Coronary artery (tissue), 2 donors: ENCODE data around the gene SEMA7A.

ENCODE experiments used
- DNase-seq: peaks from one replicate; pipeline ENCODE4 v3.0.0-alpha.2; 2017; ENCODE audit warnings: low spot score
- H3K27ac ChIP-seq, 2 donors: fragments of 200-600 bp; sonication (generic); one replicate each; pipeline ENCODE4 v1.5.1; 2016 to 2019
- H3K4me3 ChIP-seq: fragments of 200-600 bp; sonication (generic); 2 replicates; pipeline ENCODE4 v1.5.1; 2016; ENCODE audit warnings: mild to moderate bottlenecking, moderate library complexity
- TF ChIP-seq, protein P1 (sequence below): fragments of 200-600 bp; sonication (generic); IDR thresholded peaks from one replicate; pipeline ENCODE4 v1.5.1; 2019; ENCODE audit warnings: antibody characterized with exemption

The SEMA7A gene

DNA sequence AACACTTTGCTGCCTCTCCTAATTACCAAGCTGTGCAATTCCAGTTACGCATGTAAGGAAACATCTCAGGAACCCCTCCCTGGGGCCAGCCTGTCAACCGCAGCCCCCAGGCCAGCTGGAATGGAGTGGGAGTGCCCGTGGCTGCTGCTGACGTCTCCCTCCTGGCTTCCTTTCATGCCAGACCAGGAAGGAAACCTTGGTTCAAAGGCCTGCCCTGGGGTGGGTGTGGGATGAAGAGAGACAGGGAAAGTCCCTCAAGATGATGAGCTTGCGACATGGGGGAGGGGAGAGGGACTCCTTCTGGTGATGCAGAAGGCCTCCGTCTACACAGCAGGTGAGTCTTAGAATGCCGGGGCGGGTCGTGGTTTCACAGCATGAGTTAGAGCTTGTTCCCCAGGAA is 54.9 kb downstream of the SEMA7A start:
- TF ChIP-seq, protein P1, sequence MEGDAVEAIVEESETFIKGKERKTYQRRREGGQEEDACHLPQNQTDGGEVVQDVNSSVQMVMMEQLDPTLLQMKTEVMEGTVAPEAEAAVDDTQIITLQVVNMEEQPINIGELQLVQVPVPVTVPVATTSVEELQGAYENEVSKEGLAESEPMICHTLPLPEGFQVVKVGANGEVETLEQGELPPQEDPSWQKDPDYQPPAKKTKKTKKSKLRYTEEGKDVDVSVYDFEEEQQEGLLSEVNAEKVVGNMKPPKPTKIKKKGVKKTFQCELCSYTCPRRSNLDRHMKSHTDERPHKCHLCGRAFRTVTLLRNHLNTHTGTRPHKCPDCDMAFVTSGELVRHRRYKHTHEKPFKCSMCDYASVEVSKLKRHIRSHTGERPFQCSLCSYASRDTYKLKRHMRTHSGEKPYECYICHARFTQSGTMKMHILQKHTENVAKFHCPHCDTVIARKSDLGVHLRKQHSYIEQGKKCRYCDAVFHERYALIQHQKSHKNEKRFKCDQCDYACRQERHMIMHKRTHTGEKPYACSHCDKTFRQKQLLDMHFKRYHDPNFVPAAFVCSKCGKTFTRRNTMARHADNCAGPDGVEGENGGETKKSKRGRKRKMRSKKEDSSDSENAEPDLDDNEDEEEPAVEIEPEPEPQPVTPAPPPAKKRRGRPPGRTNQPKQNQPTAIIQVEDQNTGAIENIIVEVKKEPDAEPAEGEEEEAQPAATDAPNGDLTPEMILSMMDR, result no peak
- no peak for DNase-seq
- no peak overlapping the region for H3K27ac ChIP-seq
- H3K4me3 ChIP-seq, result no peak overlapping the region

- H3K4me3 ChIP-seq, result no peak overlapping the region
- no peak overlapping the region for H3K27ac ChIP-seq
- DNase-seq, result no peak
- TF ChIP-seq, protein P1, result no peak
Measured at GRCh38 chr15:74377831-74378766, 55.7 kb downstream of the SEMA7A start.

- no peak overlapping the region for H3K27ac ChIP-seq
- TF ChIP-seq, protein P1, result no peak
- no peak overlapping the region for H3K4me3 ChIP-seq
- no peak for DNase-seq
Measured at GRCh38 chr15:74376825-74377581, 56.8 kb downstream of the SEMA7A start.

GRCh38 chr15:74376226-74376625 is 57.5 kb downstream of the SEMA7A start:
- peak; percentile 52 for DNase-seq
- Histone ChIP-seq H3K27ac (no peak overlapping the region), H3K4me3 (no peak overlapping the region)
- TF ChIP-seq, protein P1, result no peak

DNA sequence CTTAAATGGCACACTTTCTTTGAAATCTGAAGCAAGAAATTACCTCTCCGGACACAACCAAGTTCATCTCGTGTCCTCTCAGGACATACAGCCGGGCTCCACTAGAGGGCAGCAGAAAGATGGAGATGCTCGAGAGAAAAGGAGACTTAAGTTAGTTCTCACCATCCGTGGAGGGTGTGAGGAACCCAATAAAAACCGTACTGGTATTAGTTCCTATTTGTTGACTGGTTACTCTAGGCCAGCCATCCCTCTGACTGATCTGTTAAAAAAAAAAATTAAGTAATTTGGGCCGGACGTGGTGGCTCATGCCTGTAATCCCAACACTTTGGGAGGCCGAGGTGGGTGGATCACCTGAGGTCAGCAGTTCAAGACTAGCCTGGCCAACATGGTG is 58.5 kb downstream of the SEMA7A start:
- TF ChIP-seq, protein P1, result peak; percentile 62

DNA sequence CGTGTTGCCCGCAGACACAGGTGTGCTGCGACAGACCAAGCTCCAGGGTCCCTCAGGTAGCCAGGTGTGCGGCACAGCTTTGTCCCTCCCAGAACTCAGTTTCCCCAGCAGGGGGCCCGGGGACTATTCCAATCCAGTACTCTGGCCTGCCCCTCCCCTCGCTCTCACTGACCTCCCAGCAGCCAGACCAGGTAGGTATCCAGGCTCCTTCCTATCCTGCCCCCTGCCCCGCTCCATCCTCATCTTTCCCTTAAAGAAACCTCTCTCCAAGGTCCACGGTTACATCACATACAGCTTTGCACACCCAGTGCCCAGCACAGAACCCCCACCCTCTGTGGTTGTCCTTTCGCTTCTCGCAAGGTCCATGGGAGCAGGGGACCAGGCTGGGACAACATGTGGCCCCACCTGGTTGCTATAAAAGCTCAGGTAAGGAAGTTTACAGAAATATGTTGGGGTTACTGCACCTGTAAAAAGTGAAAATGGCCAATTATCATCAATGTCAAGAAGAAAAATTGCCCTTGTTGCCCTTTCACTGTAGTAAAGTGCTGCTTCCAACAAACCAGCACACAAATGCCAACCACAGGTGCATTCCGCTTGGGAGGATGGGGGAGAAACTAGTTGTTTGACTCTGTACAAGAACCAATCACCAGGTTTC is 59.0 kb downstream of the SEMA7A start:
- peak; percentile 47 for DNase-seq
- TF ChIP-seq, protein P1, result no peak
- Histone ChIP-seq H3K4me3 (peak overlapping the region; percentile 77), H3K27ac (no peak overlapping the region)

More for the DNA sequence above, 58.5 kb downstream of the SEMA7A start:
- DNase-seq, result no peak
- H3K4me3 ChIP-seq, result no peak overlapping the region
- no peak overlapping the region for H3K27ac ChIP-seq
